ENCODE data around the gene ARFRP1. TPM values are rescaled to one million over a fixed set of nuclear protein-coding genes. Genes with fewer than 3 reads are reported as not detected.
"Not testable (repeated sequence)": the region's sequence is repeated elsewhere in the genome, so short reads cannot be mapped to it uniquely, and the experiment has no call there.

Gene ARFRP1
- total and polyA plus RNA-seq, 2 experiments from 2014 or later, result 16.7 to 24.6 TPM

- H3K27ac Mint-ChIP-seq; H3F3A ChIP-seq (replicated peaks; ENCODE audit: low read depth); H3K4me3 ChIP-seq; H4K20me1 ChIP-seq (replicated peaks; ENCODE audit: insufficient read depth); H3K4me1 ChIP-seq (ENCODE audit: insufficient read depth); ATAC-seq; H2AFZ ChIP-seq; H3K4me2 ChIP-seq; H3K79me2 ChIP-seq (replicated peaks; ENCODE audit: insufficient read depth); H3K9me2 ChIP-seq (ENCODE audit: insufficient read depth); H3K27me3 ChIP-seq (ENCODE audit: insufficient read depth); H3K27ac ChIP-seq (ENCODE audit: low read depth); H3K9me3 Mint-ChIP-seq; DNase-seq (ENCODE audit: low spot score); H3K36me3 ChIP-seq (ENCODE audit: insufficient read depth): not testable (repeated sequence)
- peaks cover 24% of the 10 kb centered on the region for H3K4me1 Mint-ChIP-seq
- peaks cover 13% of the 10 kb centered on the region for H3K27me3 Mint-ChIP-seq (ENCODE audit: insufficient read depth, low read depth, poor library complexity)
- peaks cover 31% of the 10 kb centered on the region for H3K36me3 Mint-ChIP-seq (ENCODE audit: low read depth)
- H3K4me3 Mint-ChIP-seq, result peak overlapping the region; percentile 99
Observed at GRCh38 chr20:63660174-63660573, 47.6 kb downstream of the ARFRP1 start.

- Mint-ChIP-seq H3K27me3 (ENCODE audit: insufficient read depth, low read depth, poor library complexity) (peaks cover 9% of the 10 kb centered on the region), H3K36me3 (ENCODE audit: low read depth) (peaks cover 27% of the 10 kb centered on the region), H3K9me3 (no peaks in the 10 kb centered on the region), H3K4me3 (peak overlapping the region; percentile 99), H3K4me1 (peaks cover 25% of the 10 kb centered on the region), H3K27ac (no peak overlapping the region)
- Histone ChIP-seq H3K9me2 (ENCODE audit: insufficient read depth) (no peaks in the 10 kb centered on the region), H3K27ac (ENCODE audit: low read depth) (no peak overlapping the region), H3K4me3 (peak overlapping the region; percentile 99), H2AFZ (no peak overlapping the region), H3K27me3 (ENCODE audit: insufficient read depth) (no peaks in the 10 kb centered on the region), H3K79me2 (replicated peaks; ENCODE audit: insufficient read depth) (peaks cover 8% of the 10 kb centered on the region), H3K36me3 (ENCODE audit: insufficient read depth) (no peaks in the 10 kb centered on the region), H3F3A (replicated peaks; ENCODE audit: low read depth) (peaks cover 4% of the 10 kb centered on the region; the same call in 1 of the 2 replicates), H4K20me1 (replicated peaks; ENCODE audit: insufficient read depth) (no peaks in the 10 kb centered on the region; the same call in 1 of the 2 replicates), H3K4me2 (peak overlapping the region; percentile 95), H3K4me1 (ENCODE audit: insufficient read depth) (peaks cover 10% of the 10 kb centered on the region; the same call in 1 of the 2 replicates)
- no peak for TF ChIP-seq REST (IDR thresholded peaks at IDR 0.05; ENCODE audit: unreplicated experiment)
- TF ChIP-seq ZNF114 (CRISPR knock-in tag; IDR thresholded peaks at IDR 0.05), result no peak
- TF ChIP-seq STAT1 (IDR thresholded peaks at IDR 0.05; ENCODE audit: unreplicated experiment), result no peak
- no peak for TF ChIP-seq JUNB (IDR thresholded peaks at IDR 0.05; ENCODE audit: unreplicated experiment)
- no peak for TF ChIP-seq POLR2AphosphoS5 (IDR thresholded peaks at IDR 0.05; ENCODE audit: low read depth)
- no peak for TF ChIP-seq NANOG (IDR thresholded peaks at IDR 0.05; ENCODE audit: borderline replicate concordance)
- no peak for TF ChIP-seq ZNF462 (CRISPR knock-in tag; IDR thresholded peaks at IDR 0.05)
- no peak for TF ChIP-seq ZNF331 (CRISPR knock-in tag; IDR thresholded peaks at IDR 0.05; ENCODE audit: low read depth)
- DNase-seq (ENCODE audit: low spot score), result no peak
- ATAC-seq, result peak; percentile 8; the same call in 2 of the 3 replicates
Observed at GRCh38 chr20:63659370-63659769, 48.4 kb downstream of the ARFRP1 start.
